HepG2 (cell line): ENCODE results near the gene CCDC57. TPM values are rescaled to one million over a fixed set of nuclear protein-coding genes. Genes with fewer than 3 reads are reported as not detected.

Experiments used
- CCAR2 ChIP-seq: fragments of 200-400 bp; formaldehyde crosslinking; optimal IDR thresholded peaks from 2 replicates; pipeline ENCODE3; 2018; ENCODE audit warnings: low read depth, mild to moderate bottlenecking, low read length, moderate library complexity
- CCDC6 ChIP-seq: sonication (generic); formaldehyde crosslinking; IDR thresholded peaks from 2 replicates; pipeline ENCODE4 v1.8.1; 2022; ENCODE audit warnings: mild to moderate bottlenecking, missing genetic modification reagents, moderate library complexity
- CENPX ChIP-seq: sonication (generic); formaldehyde crosslinking; IDR thresholded peaks from 2 replicates; pipeline ENCODE4 v1.9.0; 2021; ENCODE audit warnings: mild to moderate bottlenecking, missing genetic modification reagents, moderate library complexity
- CREM ChIP-seq, 2 experiments: sonication (generic) in 1 of 2; formaldehyde crosslinking in 1 of 2; IDR thresholded peaks; 2 replicates each; pipeline versions ENCODE4 v1.4.0 to v1.6.1; 2016 to 2020; ENCODE audit warnings: antibody characterized with exemption in 1 of 2, mild to moderate bottlenecking in 1 of 2, missing genetic modification reagents in 1 of 2
- DR1 ChIP-seq: sonication (generic); formaldehyde crosslinking; IDR thresholded peaks from 2 replicates; pipeline ENCODE4 v1.8.0; 2021; ENCODE audit warnings: mild to moderate bottlenecking, missing genetic modification reagents, inconsistent platforms
- FIP1L1 ChIP-seq: fragments of 200-400 bp; formaldehyde crosslinking; IDR thresholded peaks from 2 replicates; pipeline ENCODE4 v1.6.1; 2018; ENCODE audit warnings: low read depth, mild to moderate bottlenecking, low read length, moderate library complexity, borderline replicate concordance; ENCODE audit not compliant: insufficient read depth
- HNRNPUL1 ChIP-seq: fragments of 200-400 bp; formaldehyde crosslinking; IDR thresholded peaks from 2 replicates; pipeline ENCODE4 v1.6.1; 2017; ENCODE audit warnings: low read depth, mild to moderate bottlenecking, low read length, moderate library complexity
- JUN ChIP-seq: sonication (generic); formaldehyde crosslinking; IDR thresholded peaks from 2 replicates; pipeline ENCODE4 v1.4.0; 2020; ENCODE audit warnings: mild to moderate bottlenecking, missing genetic modification reagents
- KDM3A ChIP-seq: IDR thresholded peaks from 2 replicates; pipeline ENCODE4 v1.6.1; 2018; ENCODE audit warnings: low read depth, missing compliant biosample characterization
- LRRFIP1 ChIP-seq: sonication (generic); formaldehyde crosslinking; conservative IDR thresholded peaks from 2 replicates; pipeline ENCODE4 v1.4.0; 2020; ENCODE audit warnings: missing genetic modification reagents
- MED8 ChIP-seq: sonication (generic); formaldehyde crosslinking; IDR thresholded peaks from 2 replicates; pipeline ENCODE4 v1.8.1; 2023; ENCODE audit warnings: mild to moderate bottlenecking, missing genetic modification reagents; ENCODE audit not compliant: insufficient replicate concordance
- NFE2 ChIP-seq: sonication (generic); formaldehyde crosslinking; IDR thresholded peaks from 2 replicates; pipeline ENCODE4 v1.4.0; 2020; ENCODE audit warnings: missing genetic modification reagents
- PRMT3 ChIP-seq: sonication (generic); formaldehyde crosslinking; IDR thresholded peaks from 2 replicates; pipeline ENCODE4 v1.8.1; 2022; ENCODE audit warnings: low read depth, mild to moderate bottlenecking, moderate library complexity, missing genetic modification reagents, borderline replicate concordance
- PTBP1 ChIP-seq: fragments of 200-400 bp; formaldehyde crosslinking; IDR thresholded peaks from 2 replicates; pipeline ENCODE4 v1.6.1; 2018; ENCODE audit warnings: low read length, low read depth; ENCODE audit not compliant: poor library complexity, severe bottlenecking
- SRY ChIP-seq: sonication (generic); formaldehyde crosslinking; IDR thresholded peaks from 2 replicates; pipeline ENCODE4 v1.8.0; 2022; ENCODE audit warnings: mild to moderate bottlenecking, missing genetic modification reagents
- ZEB1 ChIP-seq: IDR thresholded peaks from 2 replicates; pipeline ENCODE4 v1.6.1; 2012; ENCODE audit warnings: mild to moderate bottlenecking, low read depth, inconsistent platforms; ENCODE audit not compliant: insufficient replicate concordance
- ZFP36 ChIP-seq: fragments of 150-350 bp; IDR thresholded peaks from 2 replicates; pipeline ENCODE4 v1.6.1; 2018; ENCODE audit warnings: borderline replicate concordance, low read length, low read depth; ENCODE audit not compliant: partially characterized antibody
- ZKSCAN1 ChIP-seq: fragments of 150-350 bp; IDR thresholded peaks from 2 replicates; pipeline ENCODE4 v1.6.1; 2014; ENCODE audit warnings: low read length
- ZNF337 ChIP-seq: sonication (generic); formaldehyde crosslinking; IDR thresholded peaks from 2 replicates; pipeline ENCODE4 v1.5.1; 2020; ENCODE audit warnings: missing genetic modification reagents, low read depth, mild to moderate bottlenecking, borderline replicate concordance
- ZNF362 ChIP-seq: sonication (generic); formaldehyde crosslinking; IDR thresholded peaks from 2 replicates; pipeline ENCODE4 v1.4.0; 2020; ENCODE audit warnings: missing genetic modification reagents, mild to moderate bottlenecking, borderline replicate concordance
- ZNF446 ChIP-seq: sonication (generic); formaldehyde crosslinking; IDR thresholded peaks from 2 replicates; pipeline ENCODE4 v1.5.0; 2020; ENCODE audit warnings: mild to moderate bottlenecking, missing genetic modification reagents
- ZNF496 ChIP-seq: sonication (generic); formaldehyde crosslinking; IDR thresholded peaks from 2 replicates; pipeline ENCODE4 v1.8.1; 2023; ENCODE audit warnings: mild to moderate bottlenecking, moderate library complexity, missing genetic modification reagents; ENCODE audit not compliant: insufficient replicate concordance
- ZNF510 ChIP-seq: sonication (generic); formaldehyde crosslinking; IDR thresholded peaks from 2 replicates; pipeline ENCODE4 v1.4.0; 2020; ENCODE audit warnings: low read depth, mild to moderate bottlenecking, missing genetic modification reagents
- ZNF660 ChIP-seq: sonication (generic); formaldehyde crosslinking; IDR thresholded peaks from 2 replicates; pipeline ENCODE4 v1.5.1; 2020; ENCODE audit warnings: mild to moderate bottlenecking, low read depth, missing genetic modification reagents, borderline replicate concordance
- polyA plus RNA-seq, 8 experiments: library from polyadenylated mRNA; depleted of rRNA in 3 of 8; stranded (reverse) in 7 of 8; unstranded in 1 of 8; fragments of >200 nt; fragmentation: Illumina TruSeq in 4 of 8; extraction: Trizol in 4 of 8; gene quantifications; 2 replicates each; pipeline versions ENCODE4 v1.2.1 to v1.2.3, GENCODE V29; 2011 to 2016; ENCODE audit warnings: low read depth in 4 of 8, missing spikeins in 1 of 8, mixed read lengths in 1 of 8; ENCODE audit not compliant: insufficient read depth in 1 of 8
- total RNA-seq, 5 experiments: library from RNA; depleted of rRNA; stranded (reverse); fragments of >200 nt; fragmentation: Illumina TruSeq; extraction: Trizol; gene quantifications; 2 replicates each; pipeline ENCODE4 v1.2.3, GENCODE V29; 2016; ENCODE audit warnings: low read depth in 1 of 5
- TF ChIP-seq, protein P1 (sequence below): sonication (generic); formaldehyde crosslinking; IDR thresholded peaks from 2 replicates; pipeline ENCODE4 v1.5.1; 2020; ENCODE audit warnings: missing genetic modification reagents, mild to moderate bottlenecking, borderline replicate concordance

CCDC57 gene
- total and polyA plus RNA-seq, 2 of the 13 experiments (the other 11 are each of a cell fraction or from before 2014, with no cell fraction given), result 59.3 to 59.9 TPM

GRCh38 chr17:82153745-82154375, 58.8 kb downstream of the CCDC57 start (continued):
- TF ChIP-seq PRMT3 (CRISPR knock-in tag) (no peak), MED8 (CRISPR knock-in tag) (peak; percentile 64), KDM3A (CRISPR knock-in tag) (peak; percentile 92), ZKSCAN1 (no peak), ZNF337 (no peak), FIP1L1 (no peak), ZFP36 (no peak), ZNF510 (no peak), HNRNPUL1 (no peak), ZNF496 (CRISPR knock-in tag) (no peak), ZNF660 (CRISPR knock-in tag) (no peak), CREM (IDR thresholded peaks at IDR 0.05) (no peak), CREM (CRISPR knock-in tag; IDR thresholded peaks at IDR 0.05) (no peak), SRY (CRISPR knock-in tag) (no peak), JUN (CRISPR knock-in tag) (0 out of 2 replicates have a peak, but pooled peaks have one; percentile 64), CCDC6 (CRISPR knock-in tag) (no peak), DR1 (CRISPR knock-in tag) (0 out of 2 replicates have a peak, but pooled peaks have one; percentile 36), CENPX (no peak), CCAR2 (no peak), PTBP1 (no peak), NFE2 (CRISPR knock-in tag) (no peak), ZNF446 (CRISPR knock-in tag) (no peak), ZEB1 (no peak), ZNF362 (CRISPR knock-in tag) (peak; percentile 25; the same call in 1 of the 2 replicates), LRRFIP1 (CRISPR knock-in tag) (no peak; the same call in 1 of the 2 replicates)
- TF ChIP-seq, protein P1, sequence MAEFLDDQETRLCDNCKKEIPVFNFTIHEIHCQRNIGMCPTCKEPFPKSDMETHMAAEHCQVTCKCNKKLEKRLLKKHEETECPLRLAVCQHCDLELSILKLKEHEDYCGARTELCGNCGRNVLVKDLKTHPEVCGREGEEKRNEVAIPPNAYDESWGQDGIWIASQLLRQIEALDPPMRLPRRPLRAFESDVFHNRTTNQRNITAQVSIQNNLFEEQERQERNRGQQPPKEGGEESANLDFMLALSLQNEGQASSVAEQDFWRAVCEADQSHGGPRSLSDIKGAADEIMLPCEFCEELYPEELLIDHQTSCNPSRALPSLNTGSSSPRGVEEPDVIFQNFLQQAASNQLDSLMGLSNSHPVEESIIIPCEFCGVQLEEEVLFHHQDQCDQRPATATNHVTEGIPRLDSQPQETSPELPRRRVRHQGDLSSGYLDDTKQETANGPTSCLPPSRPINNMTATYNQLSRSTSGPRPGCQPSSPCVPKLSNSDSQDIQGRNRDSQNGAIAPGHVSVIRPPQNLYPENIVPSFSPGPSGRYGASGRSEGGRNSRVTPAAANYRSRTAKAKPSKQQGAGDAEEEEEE (CRISPR knock-in tag), result no peak
